ENCODE results near the gene BPIFB3. TPM values are rescaled to one million over a fixed set of nuclear protein-coding genes. Genes with fewer than 3 reads are reported as not detected.

The BPIFB3 gene
- total RNA-seq, 1 donor from 2014 or later, result not detected

GRCh38 chr20:33072362-33072761 is 18.7 kb downstream of the BPIFB3 start:
- H3K27ac Mint-ChIP-seq, result no peak overlapping the region

DNA sequence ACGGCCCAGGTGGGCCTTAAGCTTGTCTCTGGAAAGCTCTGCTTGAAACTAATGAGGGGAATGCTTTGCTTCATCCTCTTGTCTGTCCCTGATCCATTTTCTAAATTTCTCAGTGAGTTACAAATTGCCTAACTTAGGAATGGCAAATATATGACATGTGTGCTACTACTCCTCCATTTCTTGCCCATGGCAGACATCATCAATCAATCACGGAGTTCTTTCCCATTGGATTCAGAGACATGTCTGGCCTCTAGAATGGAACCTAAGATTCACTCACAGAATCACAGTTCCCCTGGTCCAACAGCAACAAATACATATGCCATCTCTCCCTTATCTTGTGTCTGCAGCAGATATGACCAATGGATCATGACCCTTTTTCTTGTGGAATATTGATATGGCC is 19.1 kb downstream of the BPIFB3 start:
- DNase-seq (ENCODE audit: low spot score in 2 of 2, unreplicated experiment in 2 of 2), result no peak
- no peak for TF ChIP-seq CTCF (IDR thresholded peaks at IDR 0.05; ENCODE audit: unreplicated experiment)
- peaks cover 36% of the 10 kb centered on the region for H3K27me3 Mint-ChIP-seq (ENCODE audit: low read depth)
- H3K9me3 Mint-ChIP-seq, result no peaks in the 10 kb centered on the region
- no peaks in the 10 kb centered on the region for H3K4me1 Mint-ChIP-seq
- H3K36me3 Mint-ChIP-seq, result no peaks in the 10 kb centered on the region
- no peak overlapping the region for H3K4me3 Mint-ChIP-seq
- H3K27ac Mint-ChIP-seq, result no peak overlapping the region

More at GRCh38 chr20:33072362-33072761, 18.7 kb downstream of the BPIFB3 start:
- Mint-ChIP-seq H3K36me3 (no peaks in the 10 kb centered on the region), H3K27me3 (ENCODE audit: low read depth) (peaks cover 36% of the 10 kb centered on the region), H3K4me3 (no peak overlapping the region), H3K4me1 (no peaks in the 10 kb centered on the region), H3K9me3 (no peaks in the 10 kb centered on the region)
- DNase-seq (ENCODE audit: low spot score in 2 of 2, unreplicated experiment in 2 of 2), result no peak
- no peak for TF ChIP-seq CTCF (IDR thresholded peaks at IDR 0.05; ENCODE audit: unreplicated experiment)

GRCh38 chr20:33074675-33075074 is 21.0 kb downstream of the BPIFB3 start:
- no peak for DNase-seq (ENCODE audit: low spot score in 2 of 2, unreplicated experiment in 2 of 2)
- no peak for TF ChIP-seq CTCF (IDR thresholded peaks at IDR 0.05; ENCODE audit: unreplicated experiment)
- no peaks in the 10 kb centered on the region for H3K9me3 Mint-ChIP-seq
- H3K27me3 Mint-ChIP-seq (ENCODE audit: low read depth), result peaks cover 30% of the 10 kb centered on the region
- no peak overlapping the region for H3K27ac Mint-ChIP-seq
- H3K4me1 Mint-ChIP-seq, result no peaks in the 10 kb centered on the region
- H3K4me3 Mint-ChIP-seq, result no peak overlapping the region
- H3K36me3 Mint-ChIP-seq, result no peaks in the 10 kb centered on the region

- no peaks in the 10 kb centered on the region for H3K36me3 Mint-ChIP-seq
- no peak overlapping the region for H3K4me3 Mint-ChIP-seq
- no peak for DNase-seq (ENCODE audit: low spot score in 2 of 2, unreplicated experiment in 2 of 2)
- peaks cover 29% of the 10 kb centered on the region for H3K27me3 Mint-ChIP-seq (ENCODE audit: low read depth)
- no peak for TF ChIP-seq CTCF (IDR thresholded peaks at IDR 0.05; ENCODE audit: unreplicated experiment)
- no peaks in the 10 kb centered on the region for H3K4me1 Mint-ChIP-seq
- H3K9me3 Mint-ChIP-seq, result no peaks in the 10 kb centered on the region
- no peak overlapping the region for H3K27ac Mint-ChIP-seq
These were observed 21.6 kb downstream of the BPIFB3 start for GRCh38 chr20:33075281-33075680.

DNA sequence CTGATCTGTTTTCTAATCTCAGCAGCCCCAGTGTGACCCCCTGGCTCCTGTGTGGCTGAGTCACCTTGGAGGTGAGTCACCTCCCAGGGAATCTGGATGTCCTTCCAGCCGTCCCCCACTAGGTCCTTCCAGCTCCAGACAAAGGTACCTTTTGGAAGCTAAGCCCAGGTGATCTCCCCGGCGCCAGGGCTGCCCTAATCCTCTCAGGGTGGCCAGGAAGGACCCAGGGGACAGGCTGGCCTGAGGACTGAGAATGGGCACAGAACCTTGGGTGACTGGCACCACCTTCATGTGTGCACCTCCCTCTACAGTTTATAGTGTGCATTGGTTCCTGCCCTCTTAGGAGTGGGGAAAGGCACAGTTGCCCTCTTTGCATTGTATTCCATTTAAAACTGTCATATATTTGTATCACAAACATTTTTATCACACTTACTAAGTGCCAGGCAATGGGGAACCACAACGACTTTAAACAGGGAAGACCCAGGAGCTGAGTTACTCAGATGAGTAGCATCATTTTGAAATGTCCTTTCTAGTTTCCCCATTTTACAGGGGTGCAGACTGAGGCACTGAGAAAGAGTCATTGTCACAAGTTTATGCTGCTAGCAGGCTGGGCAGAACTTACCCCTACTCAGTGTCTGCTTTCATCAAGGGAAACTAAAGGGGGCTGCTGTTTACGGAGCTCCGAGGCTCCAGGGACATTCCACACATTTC is 23.1 kb downstream of the BPIFB3 start:
- H3K36me3 Mint-ChIP-seq, result no peaks in the 10 kb centered on the region
- no peak overlapping the region for H3K27ac Mint-ChIP-seq
- peaks cover 33% of the 10 kb centered on the region for H3K27me3 Mint-ChIP-seq (ENCODE audit: low read depth)
- no peak for DNase-seq (ENCODE audit: low spot score in 2 of 2, unreplicated experiment in 2 of 2)
- H3K9me3 Mint-ChIP-seq, result no peaks in the 10 kb centered on the region
- no peaks in the 10 kb centered on the region for H3K4me1 Mint-ChIP-seq
- no peak overlapping the region for H3K4me3 Mint-ChIP-seq
- TF ChIP-seq CTCF (IDR thresholded peaks at IDR 0.05; ENCODE audit: unreplicated experiment), result no peak
